Hippocampal formation (tissue), 2 donors: ENCODE measurements around the gene OBSCN.
A peak's percentile ranks its signal among the peaks of the same experiment; 100 is the strongest.
"Not testable (repeated sequence)": the region's sequence is repeated elsewhere in the genome, so short reads cannot be mapped to it uniquely, and the experiment has no call there.

Experiments
- DNase-seq, 2 donors: peaks; one replicate each; lab custom pipeline; 2025; lab: John Stamatoyannopoulos, UW

The OBSCN gene

GRCh38 chr1:228262475-228262874 lies 54.6 kb downstream of the OBSCN start:
- DNase-seq: no peak

DNA sequence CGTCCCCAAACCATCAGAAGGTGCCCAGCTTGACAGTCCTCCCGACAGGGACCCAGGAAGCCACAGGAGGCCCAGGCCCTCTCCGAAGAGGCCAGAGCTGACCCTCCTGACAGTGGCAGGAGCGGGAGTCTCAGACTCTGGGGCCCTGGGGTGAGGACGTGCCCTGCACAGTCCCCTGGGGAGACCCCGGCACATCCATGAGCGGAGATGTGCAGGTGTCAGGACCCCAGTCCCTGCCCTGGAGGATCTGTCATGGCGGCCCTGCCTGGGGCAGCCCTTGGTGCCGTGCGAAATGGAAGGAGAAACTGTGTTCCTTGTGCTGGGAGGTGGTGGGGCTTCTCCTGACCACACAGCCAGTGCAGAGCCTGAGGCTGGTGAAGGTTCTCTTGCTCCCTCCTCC lies 55.8 kb downstream of the OBSCN start:
- no peak for DNase-seq

- DNase-seq: no peak
Measured at GRCh38 chr1:228264090-228264829, 56.4 kb downstream of the OBSCN start.

DNA sequence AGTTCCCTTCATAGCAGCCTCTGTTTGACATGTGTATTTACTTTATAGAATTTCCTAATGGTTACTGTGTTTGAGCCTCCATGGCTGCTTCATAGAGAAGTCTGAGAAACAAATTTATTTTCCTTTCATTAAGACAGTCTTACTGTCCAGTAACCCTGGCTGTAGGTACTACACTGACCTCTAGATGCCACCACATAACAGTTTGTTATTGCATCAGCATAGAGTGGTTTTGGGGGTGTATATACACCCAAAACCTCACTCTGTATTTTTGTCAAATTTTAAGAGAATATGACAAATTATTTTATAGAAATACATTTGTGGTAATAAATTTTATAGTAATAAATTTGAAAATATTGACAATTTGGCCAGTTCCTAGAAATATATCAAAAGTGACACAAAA lies 57.3 kb downstream of the OBSCN start:
- DNase-seq: no peak

DNA sequence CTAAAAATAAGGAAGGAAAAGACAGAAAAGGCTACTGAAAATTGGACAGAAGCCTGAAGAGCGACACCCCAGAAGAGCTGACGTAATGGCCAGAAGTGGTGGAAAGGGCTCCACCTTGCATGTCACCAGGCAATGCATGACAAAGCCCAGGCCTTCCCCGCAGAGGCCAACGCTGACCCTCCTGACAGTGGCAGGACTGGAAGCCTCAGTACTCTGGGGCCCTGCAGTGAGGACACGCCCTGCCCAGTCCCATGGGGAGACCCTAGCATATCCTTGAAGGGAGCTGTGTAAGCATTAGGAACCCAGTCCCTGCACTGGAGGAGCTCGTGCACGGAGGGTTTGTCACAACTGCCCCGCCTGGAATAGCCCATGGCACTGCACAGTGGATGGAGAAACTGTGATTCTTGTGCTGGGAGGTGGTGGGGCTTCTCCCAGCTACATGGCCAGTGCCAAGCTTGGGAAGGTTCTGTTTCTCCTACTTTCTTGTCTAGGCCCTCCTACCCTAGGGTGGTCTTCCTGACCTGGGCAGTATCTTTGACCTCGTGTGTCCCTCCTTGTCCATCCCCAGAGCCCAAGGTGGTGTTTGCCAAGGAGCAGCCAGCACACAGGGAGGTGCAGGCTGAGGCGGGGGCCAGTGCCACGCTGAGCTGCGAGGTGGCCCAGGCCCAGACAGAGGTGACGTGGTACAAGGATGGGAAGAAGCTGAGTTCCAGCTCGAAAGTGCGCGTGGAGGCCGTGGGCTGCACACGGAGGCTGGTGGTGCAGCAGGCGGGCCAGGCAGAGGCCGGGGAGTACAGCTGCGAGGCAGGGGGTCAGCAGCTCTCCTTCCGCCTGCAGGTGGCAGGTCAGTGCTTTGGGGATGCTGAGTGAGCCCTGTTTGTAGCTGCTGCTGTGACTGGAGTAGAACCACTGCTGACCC lies 60.4 kb downstream of the OBSCN start:
- no peak for DNase-seq

- no peak for DNase-seq
Measured at GRCh38 chr1:228268881-228269265, 61.0 kb downstream of the OBSCN start.

GRCh38 chr1:228269431-228269830 lies 61.6 kb downstream of the OBSCN start:
- DNase-seq: not testable (repeated sequence)

DNA sequence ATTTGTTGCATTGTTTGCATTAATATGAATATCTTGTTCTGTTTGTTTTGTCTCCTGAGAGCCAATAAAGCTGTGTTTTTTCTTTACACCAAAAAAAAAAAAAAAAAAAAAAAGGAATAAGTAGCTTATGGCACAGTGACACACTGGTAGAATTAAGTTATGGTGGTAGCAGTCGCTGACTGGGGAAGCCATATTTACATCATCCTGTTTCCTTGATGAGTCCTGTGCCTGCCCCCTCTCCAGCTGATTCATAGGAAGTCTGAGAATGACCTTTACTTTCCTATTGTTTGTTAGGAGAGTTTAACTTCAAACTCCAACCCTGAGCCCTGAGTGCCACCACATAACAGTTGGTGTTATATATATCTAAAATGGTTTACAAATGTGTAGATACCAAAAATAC lies 62.2 kb downstream of the OBSCN start:
- DNase-seq: no peak

DNA sequence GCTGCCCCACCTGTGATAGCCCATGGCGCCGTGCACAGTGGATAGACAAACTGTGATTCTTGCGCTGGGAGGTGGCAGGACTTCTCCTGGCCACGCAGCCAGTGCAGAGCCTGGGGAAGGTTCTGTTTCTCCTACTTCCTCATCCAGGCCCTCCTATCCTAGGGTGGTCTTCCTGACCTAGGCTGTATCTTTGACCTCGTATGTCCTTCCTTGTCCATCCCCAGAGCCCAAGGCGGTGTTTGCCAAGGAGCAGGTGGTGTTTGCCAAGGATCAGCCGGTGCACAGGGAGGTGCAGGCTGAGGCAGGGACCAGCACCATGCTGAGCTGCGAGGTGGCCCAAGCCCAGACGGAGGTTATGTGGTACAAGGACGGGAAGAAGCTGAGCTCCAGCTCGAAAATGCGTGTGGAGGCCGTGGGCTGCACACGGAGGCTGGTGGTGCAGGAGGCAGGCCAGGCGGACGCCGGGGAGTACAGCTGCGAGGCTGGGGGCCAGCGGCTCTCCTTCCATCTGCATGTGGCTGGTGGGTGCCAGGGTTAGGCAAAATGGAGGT lies 63.9 kb downstream of the OBSCN start:
- DNase-seq: no peak

DNA sequence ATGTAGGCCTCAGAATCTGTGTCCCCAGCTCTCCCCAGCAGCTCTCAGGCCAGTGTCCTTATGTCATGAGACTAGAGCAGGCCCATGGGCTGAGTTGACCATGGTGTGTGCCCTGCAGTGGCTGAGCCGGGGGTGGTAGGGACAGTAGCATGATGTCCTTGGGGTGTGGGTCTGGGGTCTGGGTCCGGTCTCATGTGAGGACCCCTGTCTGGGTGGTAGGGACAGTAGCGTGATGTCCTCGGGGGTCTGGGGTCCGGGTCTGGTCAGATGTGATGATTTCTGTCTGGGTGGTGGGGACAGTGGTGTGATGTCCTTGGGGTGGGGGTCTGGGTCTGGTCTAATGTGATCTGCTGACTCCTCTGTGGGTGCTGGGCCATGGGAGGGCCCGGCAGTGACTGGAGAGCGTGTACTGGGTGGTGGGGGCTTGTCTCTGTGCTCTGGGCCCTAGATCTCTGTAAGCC lies 64.5 kb downstream of the OBSCN start:
- DNase-seq: no peak

- no peak for DNase-seq
Measured at GRCh38 chr1:228272831-228273571, 65.2 kb downstream of the OBSCN start.

DNA sequence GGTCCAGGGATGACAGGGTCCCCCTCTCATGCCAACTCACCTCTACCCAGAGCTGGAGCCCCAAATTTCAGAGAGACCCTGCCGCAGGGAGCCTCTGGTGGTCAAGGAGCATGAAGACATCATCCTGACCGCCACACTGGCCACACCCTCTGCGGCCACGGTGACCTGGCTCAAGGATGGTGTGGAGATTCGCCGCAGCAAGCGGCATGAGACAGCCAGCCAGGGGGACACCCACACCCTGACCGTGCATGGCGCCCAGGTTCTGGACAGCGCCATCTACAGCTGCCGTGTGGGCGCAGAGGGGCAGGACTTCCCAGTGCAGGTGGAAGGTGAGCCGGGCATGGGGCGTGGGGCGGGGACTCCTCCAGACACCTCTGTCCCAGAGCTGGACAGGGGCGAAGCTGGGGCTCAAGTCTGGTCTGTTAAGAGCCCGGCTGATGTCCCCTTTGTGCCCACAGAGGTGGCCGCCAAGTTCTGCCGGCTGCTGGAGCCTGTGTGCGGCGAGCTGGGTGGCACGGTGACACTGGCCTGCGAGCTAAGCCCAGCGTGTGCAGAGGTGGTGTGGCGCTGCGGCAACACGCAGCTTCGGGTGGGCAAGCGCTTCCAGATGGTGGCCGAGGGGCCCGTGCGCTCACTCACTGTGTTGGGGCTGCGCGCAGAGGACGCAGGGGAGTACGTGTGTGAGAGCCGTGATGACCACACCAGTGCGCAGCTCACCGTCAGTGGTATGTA lies 66.0 kb downstream of the OBSCN start:
- DNase-seq: no peak

DNA sequence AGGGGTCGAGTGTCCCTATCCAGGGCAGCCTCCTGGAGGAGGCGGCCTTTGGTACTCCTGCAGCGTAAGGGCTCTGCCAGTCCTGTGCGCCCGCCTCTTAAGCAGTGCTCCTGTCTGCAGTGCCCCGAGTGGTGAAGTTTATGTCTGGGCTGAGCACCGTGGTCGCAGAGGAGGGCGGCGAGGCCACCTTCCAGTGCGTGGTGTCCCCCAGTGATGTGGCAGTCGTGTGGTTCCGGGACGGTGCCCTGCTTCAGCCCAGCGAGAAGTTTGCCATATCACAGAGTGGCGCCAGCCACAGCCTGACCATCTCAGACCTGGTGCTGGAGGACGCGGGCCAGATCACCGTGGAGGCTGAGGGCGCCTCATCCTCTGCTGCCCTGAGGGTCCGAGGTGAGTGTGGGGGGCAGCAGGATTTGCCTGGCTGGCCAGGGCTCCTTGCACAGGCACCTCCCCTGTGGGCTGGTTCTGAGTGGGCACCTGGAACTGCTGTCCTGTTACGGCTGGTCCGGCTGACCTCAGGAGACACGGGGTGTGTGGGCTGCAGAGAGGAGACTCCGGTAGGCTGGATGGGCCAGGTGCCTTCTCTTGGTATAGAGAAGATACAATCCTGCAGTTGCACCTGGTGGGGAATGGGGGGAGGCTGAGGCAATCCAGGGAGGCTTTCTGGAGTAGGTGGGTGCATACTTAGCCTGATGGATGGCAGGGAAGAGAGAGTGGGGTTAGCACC lies 66.8 kb downstream of the OBSCN start:
- DNase-seq: no peak

- DNase-seq: no peak
Measured at GRCh38 chr1:228275179-228275429, 67.3 kb downstream of the OBSCN start.

DNA sequence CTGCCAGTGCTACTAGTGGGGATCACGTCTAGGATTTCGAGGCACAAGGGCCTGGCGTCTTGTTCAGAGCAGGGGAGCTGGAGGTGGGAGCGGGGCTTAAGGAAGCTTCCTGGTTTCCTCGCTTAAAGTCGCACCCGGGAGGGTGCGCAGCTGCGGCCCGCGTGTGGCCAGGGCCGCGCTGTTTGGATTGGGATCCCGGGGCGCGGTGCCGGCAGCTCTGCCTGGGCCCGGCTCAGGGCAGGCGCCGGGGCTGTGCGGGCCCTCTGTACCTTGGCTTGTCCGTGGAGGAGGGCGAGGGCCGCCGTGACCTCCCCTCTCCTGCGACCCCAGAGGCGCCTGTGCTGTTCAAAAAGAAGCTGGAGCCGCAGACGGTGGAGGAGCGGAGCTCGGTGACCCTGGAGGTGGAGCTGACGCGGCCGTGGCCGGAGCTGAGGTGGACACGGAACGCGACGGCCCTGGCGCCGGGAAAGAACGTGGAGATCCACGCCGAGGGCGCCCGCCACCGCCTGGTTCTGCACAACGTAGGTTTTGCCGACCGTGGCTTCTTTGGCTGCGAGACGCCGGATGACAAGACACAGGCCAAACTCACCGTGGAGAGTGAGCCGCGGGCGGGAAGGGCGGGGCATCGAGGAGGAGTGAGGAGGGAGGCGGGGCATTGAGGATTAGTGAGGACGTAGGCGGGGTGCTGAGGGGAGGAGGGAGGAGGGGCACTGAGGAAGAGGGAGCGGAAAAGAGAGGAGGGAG lies 67.8 kb downstream of the OBSCN start:
- peak; percentile 14 to 48 for DNase-seq

GRCh38 chr1:228276174-228276831 lies 68.5 kb downstream of the OBSCN start:
- DNase-seq: no peak

GRCh38 chr1:228276901-228277490 lies 69.2 kb downstream of the OBSCN start:
- DNase-seq: no peak

GRCh38 chr1:228277491-228278431 lies 69.9 kb downstream of the OBSCN start:
- DNase-seq: no peak
